Astrocyte (in vitro differentiated cells and primary cell): ENCODE results near the gene TMEM198. TPM values are rescaled to one million over a fixed set of nuclear protein-coding genes. Genes with fewer than 3 reads are reported as not detected.

Experiments used
- DNase-seq: peaks from one replicate; pipeline ENCODE4 v3.0.0-alpha.2; 2010; ENCODE audit warnings: low read depth
- FAIRE-seq: peaks from 2 replicates; lab custom pipeline; 2011; peaks lifted over from hg19 to GRCh38; lab: Jason Lieb, UNC
- H2AFZ ChIP-seq: 2 replicates; pipeline ENCODE4 v1.6.0; 2012; ENCODE audit warnings: low read depth, low read length, inconsistent platforms
- H3K27ac ChIP-seq: 2 replicates; pipeline ENCODE4 v1.5.1; 2011; ENCODE audit warnings: low read depth, low read length, inconsistent platforms
- H3K27me3 ChIP-seq: 2 replicates; pipeline ENCODE4 v1.6.0; 2011; ENCODE audit warnings: low read length, inconsistent platforms; ENCODE audit not compliant: insufficient read depth
- H3K36me3 ChIP-seq: 2 replicates; pipeline ENCODE4 v1.5.1; 2011; ENCODE audit warnings: low read length, inconsistent platforms; ENCODE audit not compliant: insufficient read depth
- H3K4me1 ChIP-seq: 2 replicates; pipeline ENCODE4 v1.5.1; 2011; ENCODE audit warnings: low read length, inconsistent platforms; ENCODE audit not compliant: insufficient read depth
- H3K4me2 ChIP-seq: 2 replicates; pipeline ENCODE4 v1.6.0; 2012; ENCODE audit warnings: low read length, inconsistent platforms
- H3K4me3 ChIP-seq: 2 replicates; pipeline ENCODE4 v1.5.1; 2011; ENCODE audit warnings: low read depth, mild to moderate bottlenecking, low read length, inconsistent platforms; ENCODE audit not compliant: insufficient read depth
- H3K79me2 ChIP-seq: 2 replicates; pipeline ENCODE4 v1.6.0; 2012; ENCODE audit warnings: mild to moderate bottlenecking, low read length, inconsistent platforms; ENCODE audit not compliant: insufficient read depth
- H3K9ac ChIP-seq: 2 replicates; pipeline ENCODE4 v1.6.0; 2012; ENCODE audit warnings: mild to moderate bottlenecking, low read length, inconsistent platforms
- H3K9me3 ChIP-seq: 2 replicates; pipeline ENCODE4 v1.5.1; 2012; ENCODE audit warnings: low read depth, mild to moderate bottlenecking, low read length, inconsistent platforms; ENCODE audit not compliant: insufficient read depth
- H4K20me1 ChIP-seq: 2 replicates; pipeline ENCODE4 v1.6.0; 2012; ENCODE audit warnings: low read length, inconsistent platforms; ENCODE audit not compliant: insufficient read depth
- H3K27ac Mint-ChIP-seq: one replicate; pipeline ENCODE4 v1.8.0; 2021; ENCODE audit warnings: mild to moderate bottlenecking, mixed read lengths; ENCODE audit not compliant: unreplicated experiment
- H3K27me3 Mint-ChIP-seq: one replicate; pipeline ENCODE4 v1.8.0; 2021; ENCODE audit warnings: low read depth, mixed read lengths; ENCODE audit not compliant: unreplicated experiment
- H3K36me3 Mint-ChIP-seq: one replicate; pipeline ENCODE4 v1.8.0; 2021; ENCODE audit warnings: low read depth, mixed read lengths; ENCODE audit not compliant: unreplicated experiment
- H3K4me1 Mint-ChIP-seq: one replicate; pipeline ENCODE4 v1.8.0; 2021; ENCODE audit warnings: low read depth, mixed read lengths; ENCODE audit not compliant: unreplicated experiment
- H3K4me3 Mint-ChIP-seq: one replicate; pipeline ENCODE4 v1.8.0; 2021; ENCODE audit warnings: mild to moderate bottlenecking, moderate library complexity, mixed read lengths; ENCODE audit not compliant: unreplicated experiment
- H3K9me3 Mint-ChIP-seq: one replicate; pipeline ENCODE4 v1.8.0; 2021; ENCODE audit warnings: mild to moderate bottlenecking, mixed read lengths; ENCODE audit not compliant: unreplicated experiment
- CTCF ChIP-seq: IDR thresholded peaks from 2 replicates; pipeline ENCODE4 v1.5.1; 2011; ENCODE audit warnings: low read depth, mild to moderate bottlenecking, inconsistent platforms, low read length, moderate library complexity; ENCODE audit not compliant: insufficient read depth
- EZH2 ChIP-seq: IDR thresholded peaks from 2 replicates; pipeline ENCODE4 v1.6.1; 2012; ENCODE audit warnings: mild to moderate bottlenecking, low read length, inconsistent platforms; ENCODE audit not compliant: insufficient read depth
- total RNA-seq: library from RNA; stranded (reverse); gene quantifications from 2 replicates; pipeline ENCODE4 v1.2.1, GENCODE V29; 2021

The TMEM198 gene
- total RNA-seq, 1 donor from 2014 or later, result 3.8 TPM

- H2AFZ ChIP-seq, result no peak overlapping the region
- H3K27me3 Mint-ChIP-seq, result no peaks in the 10 kb centered on the region
- H3K4me2 ChIP-seq, result no peak overlapping the region
- no peaks in the 10 kb centered on the region for H3K9me3 ChIP-seq
- no peak overlapping the region for H3K27ac Mint-ChIP-seq
- H3K27me3 ChIP-seq, result no peaks in the 10 kb centered on the region
- H3K4me3 ChIP-seq, result no peak overlapping the region
- DNase-seq (no peak), FAIRE-seq (no peak)
- H4K20me1 ChIP-seq, result peaks cover 8% of the 10 kb centered on the region
- H3K4me3 Mint-ChIP-seq, result no peak overlapping the region
- no peaks in the 10 kb centered on the region for H3K9me3 Mint-ChIP-seq
- no peak overlapping the region for H3K9ac ChIP-seq
- no peaks in the 10 kb centered on the region for H3K36me3 ChIP-seq
- H3K4me1 ChIP-seq, result no peaks in the 10 kb centered on the region
- no peaks in the 10 kb centered on the region for H3K79me2 ChIP-seq
- peaks cover 18% of the 10 kb centered on the region for H3K36me3 Mint-ChIP-seq
- no peak overlapping the region for H3K27ac ChIP-seq
- TF ChIP-seq CTCF, result no peak
- TF ChIP-seq EZH2, result no peak
- peaks cover 10% of the 10 kb centered on the region for H3K4me1 Mint-ChIP-seq
Measured at GRCh38 chr2:219559156-219559915, 15.5 kb downstream of the TMEM198 start.

GRCh38 chr2:219560037-219560892 is 16.4 kb downstream of the TMEM198 start:
- TF ChIP-seq CTCF (peak; percentile 39), EZH2 (no peak)

More at GRCh38 chr2:219560037-219560892, 16.4 kb downstream of the TMEM198 start:
- H3K79me2 ChIP-seq, result no peaks in the 10 kb centered on the region
- Mint-ChIP-seq H3K36me3 (peaks cover 25% of the 10 kb centered on the region), H3K4me3 (no peak overlapping the region), H3K9me3 (no peaks in the 10 kb centered on the region), H3K27ac (no peak overlapping the region), H3K27me3 (no peaks in the 10 kb centered on the region), H3K4me1 (peaks cover 10% of the 10 kb centered on the region)
- no peaks in the 10 kb centered on the region for H3K4me1 ChIP-seq
- no peak overlapping the region for H3K9ac ChIP-seq
- no peaks in the 10 kb centered on the region for H3K9me3 ChIP-seq
- H3K4me3 ChIP-seq, result no peak overlapping the region
- no peak overlapping the region for H2AFZ ChIP-seq
- H4K20me1 ChIP-seq, result peaks cover 13% of the 10 kb centered on the region
- no peaks in the 10 kb centered on the region for H3K36me3 ChIP-seq
- H3K27ac ChIP-seq, result no peak overlapping the region
- FAIRE-seq, result no peak
- DNase-seq, result no peak
- no peaks in the 10 kb centered on the region for H3K27me3 ChIP-seq
- H3K4me2 ChIP-seq, result no peak overlapping the region
